Pericardium fibroblast (primary cell): ENCODE results near the gene ZNF264. TPM values are rescaled to one million over a fixed set of nuclear protein-coding genes. Genes with fewer than 3 reads are reported as not detected.

ENCODE experiments used
- total RNA-seq: library from RNA; depleted of rRNA; stranded (reverse); fragments of >200 nt; gene quantifications from 2 replicates; pipeline ENCODE4 v1.2.3, GENCODE V29; 2015

The ZNF264 gene
- total RNA-seq = 10.3 and 22.5 TPM in 2 replicates

DNA sequence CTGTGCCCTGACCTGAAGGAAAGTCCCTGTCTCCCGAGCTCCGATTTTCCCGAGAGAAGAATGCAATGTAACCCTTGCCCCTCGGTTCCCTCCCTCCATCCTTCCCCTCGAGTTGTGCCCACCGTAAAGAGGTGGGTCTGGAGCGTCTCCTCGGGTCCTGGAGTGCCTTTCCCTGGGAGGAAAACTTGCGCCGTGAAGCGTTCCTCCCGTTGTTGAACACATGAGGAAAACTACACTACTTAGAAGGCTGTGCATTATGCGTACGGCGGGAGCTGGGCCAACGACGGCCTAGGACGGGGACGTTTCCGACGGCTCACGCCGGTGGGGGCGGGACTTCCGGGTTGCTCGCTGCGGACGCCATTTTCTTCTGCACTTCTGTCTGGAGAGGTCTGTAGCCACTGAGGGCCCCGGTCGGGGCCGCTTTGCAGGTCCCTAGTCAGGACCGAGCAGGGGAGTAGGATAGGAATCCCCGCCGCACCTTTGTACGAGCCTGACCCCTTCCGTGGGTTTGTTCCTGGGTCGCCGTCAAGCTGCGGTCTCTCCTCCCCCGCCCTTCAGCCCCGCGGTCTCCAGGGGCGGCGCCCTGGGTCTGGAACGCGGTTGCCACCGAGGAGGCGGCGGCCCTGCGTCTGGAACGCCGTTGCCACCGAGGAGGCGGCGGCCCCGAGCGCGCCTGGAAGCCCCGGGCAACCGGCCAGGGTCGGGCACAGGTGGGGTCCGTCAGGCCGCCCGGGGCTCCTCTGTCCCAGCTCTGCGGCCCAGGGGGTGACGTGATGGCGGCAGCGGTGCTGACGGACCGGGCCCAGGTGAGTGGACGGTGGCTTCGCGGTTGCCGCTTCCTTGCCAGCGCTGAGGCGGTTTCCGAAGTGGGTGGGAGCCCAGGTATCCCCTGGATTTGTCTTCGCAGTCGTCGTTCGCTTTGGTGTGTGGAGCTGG is at the start of gene ZNF264:
ZNF264 (plus strand) TSS at position 360 of the 936 bp plus-strand sequence; CDS start at position 774, 414 bp downstream.

DNA sequence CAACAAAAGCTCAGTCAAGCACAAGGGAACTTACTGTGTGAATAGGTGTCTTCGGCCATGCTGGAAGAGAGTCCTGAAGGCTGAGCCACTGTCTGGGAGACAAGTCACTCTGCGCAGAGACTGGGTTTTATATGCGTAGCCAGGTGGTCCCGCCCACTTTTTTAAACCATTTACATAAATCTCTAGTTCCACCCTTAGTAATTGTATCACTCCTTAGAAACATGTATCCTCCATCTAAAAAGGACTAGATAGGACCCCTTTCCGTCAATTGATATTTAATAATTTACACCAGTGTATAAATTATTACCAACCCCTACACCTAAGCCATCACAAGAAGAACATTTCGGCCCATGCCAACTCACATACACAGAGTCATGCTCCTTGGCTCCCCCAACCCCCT is 23.9 kb upstream of the ZNF264 start, which contains the start of gene DUXA:
DUXA (minus strand) TSS at position 101 of the 400 bp plus-strand sequence; CDS start at position 59, 42 bp downstream.

DNA sequence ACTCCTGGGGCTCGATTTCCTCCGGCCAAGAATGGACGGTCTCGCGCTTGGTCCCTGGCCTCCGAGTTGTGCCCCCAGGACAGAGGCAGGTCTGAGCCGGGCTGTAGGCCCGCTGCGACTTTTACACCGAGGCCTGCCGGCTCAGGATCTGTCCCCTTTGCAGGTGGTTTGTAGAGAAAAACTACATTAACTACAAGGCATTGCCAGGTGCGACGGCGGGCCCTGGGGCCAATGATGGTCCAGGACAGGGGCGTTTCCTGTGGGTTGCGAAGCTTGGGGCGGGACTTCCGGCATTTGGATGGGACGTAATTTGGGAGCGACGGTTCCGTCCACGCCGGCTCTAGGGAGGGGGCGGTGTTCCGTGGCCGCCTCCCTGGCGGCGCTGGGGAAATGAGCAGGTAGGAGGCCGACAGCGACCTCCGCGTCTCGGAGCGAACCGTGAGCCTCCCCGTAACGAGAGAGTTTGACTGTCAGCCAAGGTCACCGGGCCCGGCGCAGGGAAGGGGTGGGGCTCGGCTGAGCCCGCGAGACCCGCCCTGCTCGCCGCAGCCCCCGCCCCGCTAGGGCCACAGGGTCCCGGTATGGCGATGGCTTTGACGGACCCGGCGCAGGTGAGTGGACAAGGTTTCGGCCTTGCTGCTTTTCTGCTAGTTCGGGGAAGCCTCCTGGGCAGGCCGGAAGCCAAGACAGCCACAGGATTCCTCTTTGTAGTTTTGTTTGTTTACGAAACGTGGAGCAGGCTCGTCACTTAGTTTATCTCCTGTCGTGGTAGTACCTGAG is 49.2 kb downstream of the ZNF264 start, which contains the start of gene ZNF805:
ZNF805 (plus strand) TSS at position 322 of the 780 bp plus-strand sequence; CDS start at position 582, 260 bp downstream.

Other genes with a start within 250 kb of the ZNF264 start
- not detected in 2 replicates for gene USP29, start 71.5 kb upstream of the ZNF264 start, total RNA-seq
- not detected in 2 replicates for gene ZIM3, start 46.3 kb upstream of the ZNF264 start, total RNA-seq
- gene DUXA, start 24.0 kb upstream of the ZNF264 start, total RNA-seq = not detected in 2 replicates
- 0.09 TPM in 1 of 2 replicates, not detected in the other for gene AURKC, start 39.5 kb downstream of the ZNF264 start, total RNA-seq
- gene ZNF805, start 49.1 kb downstream of the ZNF264 start, total RNA-seq = 6.4 and 9.2 TPM in 2 replicates
- 26.8 and 33.3 TPM in 2 replicates for gene ZNF460, start 89.0 kb downstream of the ZNF264 start, total RNA-seq
- gene ZNF543, start 129.0 kb downstream of the ZNF264 start, total RNA-seq = 3.7 and 4.6 TPM in 2 replicates
- gene ZNF304, start 159.8 kb downstream of the ZNF264 start, total RNA-seq = 5.4 and 6.5 TPM in 2 replicates
- gene TRAPPC2B, start 172.1 kb downstream of the ZNF264 start, total RNA-seq = 25.3 and 28.2 TPM in 2 replicates
- 2.1 and 3.8 TPM in 2 replicates for gene ZNF547, start 172.1 kb downstream of the ZNF264 start, total RNA-seq
- gene ZNF548, start 198.4 kb downstream of the ZNF264 start, total RNA-seq = 14.4 and 28.1 TPM in 2 replicates
- 1.9 and 4.3 TPM in 2 replicates for gene ZNF17, start 219.7 kb downstream of the ZNF264 start, total RNA-seq
- 6.3 and 6.5 TPM in 2 replicates for gene ZNF749, start 243.8 kb downstream of the ZNF264 start, total RNA-seq